ENCODE data around the gene ECE1. TPM values are rescaled to one million over a fixed set of nuclear protein-coding genes. Genes with fewer than 3 reads are reported as not detected.

Gene ECE1
- total and polyA plus RNA-seq, 2 of the 8 experiments (the other 6 are each of a cell fraction or from before 2014, with no cell fraction given) = 21.4 to 36.8 TPM

- 93% methylated on average over 5 of the region's 5 CpGs; no CpG with 5 or more reads in 1 of the 2 experiments for whole genome bisulfite sequencing, 2 experiments (ENCODE audit: extremely low coverage in 1 of 2, insufficient coverage in 1 of 2, insufficient read length in 1 of 2, insufficient replicate concordance in 2 of 2, low coverage in 1 of 2, low lambda C conversion rate in 2 of 2, missing lambda C conversion rate in 1 of 2)
- no peak for TF ChIP-seq CHD2 (IDR thresholded peaks at IDR 0.05; ENCODE audit: low read length)
- no peak for TF ChIP-seq EZH2 (IDR thresholded peaks at IDR 0.05; ENCODE audit: low read depth, low read length, severe bottlenecking)
- no peak for TF ChIP-seq JUND (IDR thresholded peaks at IDR 0.05; ENCODE audit: low read length)
- no peak for TF ChIP-seq USF2 (IDR thresholded peaks at IDR 0.05; ENCODE audit: low read length)
- TF ChIP-seq RNF2 (IDR thresholded peaks at IDR 0.05; ENCODE audit: borderline replicate concordance, low read depth, low read length, missing control alignments, poor library complexity, severe bottlenecking) = no peak
- TF ChIP-seq HDAC2 (IDR thresholded peaks at IDR 0.05; ENCODE audit: borderline replicate concordance in 1 of 2, low read depth in 2 of 2, low read length in 2 of 2) = no peak
- TF ChIP-seq TAF1 (IDR thresholded peaks at IDR 0.05; ENCODE audit: low read depth, low read length) = no peak
- TF ChIP-seq KDM5A (IDR thresholded peaks at IDR 0.05; ENCODE audit: low read length) = no peak
- no peak for TF ChIP-seq CBX8 (IDR thresholded peaks at IDR 0.05; ENCODE audit: borderline replicate concordance, low read depth, low read length)
- no peak for TF ChIP-seq RAD21 (IDR thresholded peaks at IDR 0.05 in 1 of 2, conservative IDR thresholded peaks at IDR 0.05 in 1 of 2; ENCODE audit: low read depth in 2 of 2, low read length in 2 of 2)
- no peak for TF ChIP-seq HDAC6 (IDR thresholded peaks at IDR 0.05; ENCODE audit: low read depth, low read length)
- TF ChIP-seq TBP (IDR thresholded peaks at IDR 0.05; ENCODE audit: low read depth, low read length) = no peak
- TF ChIP-seq NRF1 (IDR thresholded peaks at IDR 0.05; ENCODE audit: low read depth, low read length) = no peak
Observed at GRCh38 chr1:21205416-21205815, 84.8 kb downstream of the ECE1 start.

More at GRCh38 chr1:21205416-21205815, 84.8 kb downstream of the ECE1 start:
- Histone ChIP-seq H3K4ac (replicated peaks; ENCODE audit: insufficient read length, low read depth, low read length) (no peak overlapping the region), H2BK5ac (ENCODE audit: low read depth, low read length) (no peak overlapping the region), H3K27ac (ENCODE audit: low read depth, low read length) (no peak overlapping the region), H4K5ac (ENCODE audit: insufficient read length, low read depth, low read length) (no peak overlapping the region), H4K91ac (replicated peaks; ENCODE audit: insufficient read length, low read length) (no peak overlapping the region), H3K79me2 (ENCODE audit: control insufficient read depth in 1 of 2, insufficient read depth in 2 of 2, low read length in 2 of 2) (no peaks in the 10 kb centered on the region), H3K23me2 (ENCODE audit: low read depth, low read length) (no peaks in the 10 kb centered on the region), H3K14ac (ENCODE audit: insufficient read length) (no peak overlapping the region), H2BK15ac (ENCODE audit: low read length) (no peak overlapping the region), H4K20me1 (replicated peaks in 1 of 2; ENCODE audit: control insufficient read depth in 1 of 2, insufficient read depth in 2 of 2, low read length in 2 of 2) (no peaks in the 10 kb centered on the region), H3K18ac (ENCODE audit: extremely low read depth, low read length) (no peak overlapping the region), H3K4me2 (ENCODE audit: insufficient read depth in 1 of 2, low read depth in 2 of 2, low read length in 2 of 2) (no peak overlapping the region), H3K27me3 (replicated peaks in 1 of 4; ENCODE audit: control insufficient read depth in 3 of 4, extremely low read depth in 1 of 4, insufficient read depth in 3 of 4, low read length in 3 of 4) (no peaks in the 10 kb centered on the region), H3K36me3 (ENCODE audit: control insufficient read depth in 2 of 4, insufficient read depth in 4 of 4, low read length in 3 of 4) (no peaks in the 10 kb centered on the region), H2BK20ac (ENCODE audit: low read length) (no peak overlapping the region), H3K4me1 (replicated peaks in 1 of 4; ENCODE audit: control insufficient read depth in 3 of 4, insufficient read depth in 4 of 4, low read length in 3 of 4) (no peaks in the 10 kb centered on the region), H2BK12ac (ENCODE audit: low read depth, low read length) (no peak overlapping the region), H3K9me3 (ENCODE audit: insufficient read depth in 2 of 2, low read depth in 1 of 2, low read length in 1 of 2) (no peaks in the 10 kb centered on the region), H3K23ac (ENCODE audit: insufficient read length) (no peak overlapping the region), H3K9ac (replicated peaks in 1 of 4; ENCODE audit: extremely low read depth in 1 of 4, low read depth in 3 of 4, low read length in 3 of 4) (no peak overlapping the region), H3K4me3 (ENCODE audit: extremely low read depth in 1 of 4, insufficient read depth in 2 of 4, low read depth in 3 of 4, low read length in 4 of 4) (no peak overlapping the region), H3K56ac (replicated peaks; ENCODE audit: insufficient read length, low read depth, low read length) (no peak overlapping the region), H2BK120ac (replicated peaks; ENCODE audit: low read depth, low read length) (no peak overlapping the region), H2AK5ac (ENCODE audit: low read depth, low read length) (no peak overlapping the region), H4K8ac (ENCODE audit: extremely low read depth, insufficient read depth, low read length) (no peak overlapping the region), H3K79me1 (ENCODE audit: low read depth, low read length) (no peaks in the 10 kb centered on the region), H2AFZ (ENCODE audit: low read length) (no peak overlapping the region)
- CTCF ChIA-PET (ENCODE audit: partially characterized antibody) = interaction anchor here (1.0 to 2.0 kb wide), 3 partner anchors 10 to 162 kb away, joined by 4 to 9 read pairs (median 7); no protein-coding TSS in a partner anchor
- DNase-seq (ENCODE audit: low read depth in 1 of 2, low spot score in 2 of 2) (no peak), FAIRE-seq (no peak)
- POLR2A ChIA-PET (ENCODE audit: partially characterized antibody) = no interaction called here
